ENCODE data around the gene PCYOX1L.

Gene PCYOX1L

DNA sequence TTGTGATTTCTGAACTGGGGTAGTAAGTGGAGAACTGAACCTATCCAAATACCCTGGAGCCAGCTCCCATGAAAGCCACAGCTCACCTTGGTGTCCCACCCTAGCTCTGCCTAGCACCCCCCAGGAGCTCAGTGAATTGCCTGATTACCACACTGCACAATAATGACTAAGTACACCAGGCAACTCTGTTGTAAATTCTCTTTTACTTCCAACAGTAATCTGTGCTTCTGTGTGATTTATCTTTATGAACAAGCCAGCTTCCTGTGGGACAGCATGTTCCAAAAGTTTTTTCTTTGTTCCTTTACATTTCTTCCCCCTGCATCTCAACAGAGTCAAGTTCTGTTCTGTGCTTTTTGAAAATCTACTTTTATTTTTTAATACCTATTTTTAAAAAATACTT lies 34.6 kb upstream of the PCYOX1L start:
- Histone ChIP-seq H3K4me1 (ENCODE audit: low read length) (no peaks in the 10 kb centered on the region), H3K9me3 (ENCODE audit: insufficient read depth, low read length) (no peaks in the 10 kb centered on the region), H3K4me2 (ENCODE audit: low read length) (no peak overlapping the region), H3K4me3 (ENCODE audit: low read length) (no peak overlapping the region), H2AFZ (ENCODE audit: low read depth, low read length) (no peak overlapping the region), H3K36me3 (replicated peaks; ENCODE audit: low read depth, low read length) (no peaks in the 10 kb centered on the region), H3K79me2 (ENCODE audit: low read length) (no peaks in the 10 kb centered on the region), H3K27me3 (ENCODE audit: low read depth, low read length) (no peaks in the 10 kb centered on the region), H4K20me1 (ENCODE audit: insufficient read depth, low read length) (no peaks in the 10 kb centered on the region), H3K9ac (ENCODE audit: low read length) (no peak overlapping the region), H3K27ac (ENCODE audit: low read length) (no peak overlapping the region)
- TF ChIP-seq, protein P1, sequence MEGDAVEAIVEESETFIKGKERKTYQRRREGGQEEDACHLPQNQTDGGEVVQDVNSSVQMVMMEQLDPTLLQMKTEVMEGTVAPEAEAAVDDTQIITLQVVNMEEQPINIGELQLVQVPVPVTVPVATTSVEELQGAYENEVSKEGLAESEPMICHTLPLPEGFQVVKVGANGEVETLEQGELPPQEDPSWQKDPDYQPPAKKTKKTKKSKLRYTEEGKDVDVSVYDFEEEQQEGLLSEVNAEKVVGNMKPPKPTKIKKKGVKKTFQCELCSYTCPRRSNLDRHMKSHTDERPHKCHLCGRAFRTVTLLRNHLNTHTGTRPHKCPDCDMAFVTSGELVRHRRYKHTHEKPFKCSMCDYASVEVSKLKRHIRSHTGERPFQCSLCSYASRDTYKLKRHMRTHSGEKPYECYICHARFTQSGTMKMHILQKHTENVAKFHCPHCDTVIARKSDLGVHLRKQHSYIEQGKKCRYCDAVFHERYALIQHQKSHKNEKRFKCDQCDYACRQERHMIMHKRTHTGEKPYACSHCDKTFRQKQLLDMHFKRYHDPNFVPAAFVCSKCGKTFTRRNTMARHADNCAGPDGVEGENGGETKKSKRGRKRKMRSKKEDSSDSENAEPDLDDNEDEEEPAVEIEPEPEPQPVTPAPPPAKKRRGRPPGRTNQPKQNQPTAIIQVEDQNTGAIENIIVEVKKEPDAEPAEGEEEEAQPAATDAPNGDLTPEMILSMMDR (IDR thresholded peaks at IDR 0.05; ENCODE audit: low read depth, low read length), result no peak
- no peak for TF ChIP-seq EZH2phosphoT487 (IDR thresholded peaks at IDR 0.05; ENCODE audit: low read depth)

DNA sequence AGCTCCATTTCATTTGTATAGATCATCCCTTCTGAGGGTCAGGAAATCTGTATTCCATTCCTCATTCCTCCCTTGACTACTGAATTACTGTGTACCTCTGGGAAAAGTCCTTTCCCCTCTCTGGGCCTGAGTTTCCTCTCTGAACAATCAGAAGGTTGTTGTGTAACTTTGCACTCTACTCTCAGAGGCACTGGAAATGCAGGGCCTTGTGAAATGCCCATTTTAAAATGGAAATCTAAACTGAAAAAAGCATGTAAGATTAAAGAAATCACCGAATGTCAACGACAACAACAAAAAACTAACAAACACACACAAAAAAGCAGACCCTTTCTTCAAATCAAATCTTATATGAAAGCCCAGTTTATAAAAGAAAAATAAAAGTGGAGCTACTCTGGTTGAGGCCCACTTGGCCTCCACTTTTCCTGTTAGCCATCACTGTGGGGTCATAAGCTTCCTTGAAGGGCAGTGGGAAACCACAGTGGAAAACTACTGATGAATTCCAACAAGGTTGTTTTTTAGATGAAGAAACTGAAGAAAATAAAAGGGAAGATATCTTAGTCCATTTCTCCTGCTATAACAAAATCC lies 34.1 kb upstream of the PCYOX1L start:
- H2AFZ ChIP-seq (ENCODE audit: low read depth, low read length), result no peak overlapping the region
- no peaks in the 10 kb centered on the region for H3K9me3 ChIP-seq (ENCODE audit: insufficient read depth, low read length)
- no peak overlapping the region for H3K27ac ChIP-seq (ENCODE audit: low read length)
- H3K9ac ChIP-seq (ENCODE audit: low read length), result no peak overlapping the region
- no peaks in the 10 kb centered on the region for H4K20me1 ChIP-seq (ENCODE audit: insufficient read depth, low read length)
- no peaks in the 10 kb centered on the region for H3K79me2 ChIP-seq (ENCODE audit: low read length)
- TF ChIP-seq, protein P1 (IDR thresholded peaks at IDR 0.05; ENCODE audit: low read depth, low read length), result no peak
- no peak for TF ChIP-seq EZH2phosphoT487 (IDR thresholded peaks at IDR 0.05; ENCODE audit: low read depth)
- no peak overlapping the region for H3K4me2 ChIP-seq (ENCODE audit: low read length)
- no peaks in the 10 kb centered on the region for H3K36me3 ChIP-seq (replicated peaks; ENCODE audit: low read depth, low read length)
- no peaks in the 10 kb centered on the region for H3K27me3 ChIP-seq (ENCODE audit: low read depth, low read length)
- no peak overlapping the region for H3K4me3 ChIP-seq (ENCODE audit: low read length)
- H3K4me1 ChIP-seq (ENCODE audit: low read length), result no peaks in the 10 kb centered on the region

DNA sequence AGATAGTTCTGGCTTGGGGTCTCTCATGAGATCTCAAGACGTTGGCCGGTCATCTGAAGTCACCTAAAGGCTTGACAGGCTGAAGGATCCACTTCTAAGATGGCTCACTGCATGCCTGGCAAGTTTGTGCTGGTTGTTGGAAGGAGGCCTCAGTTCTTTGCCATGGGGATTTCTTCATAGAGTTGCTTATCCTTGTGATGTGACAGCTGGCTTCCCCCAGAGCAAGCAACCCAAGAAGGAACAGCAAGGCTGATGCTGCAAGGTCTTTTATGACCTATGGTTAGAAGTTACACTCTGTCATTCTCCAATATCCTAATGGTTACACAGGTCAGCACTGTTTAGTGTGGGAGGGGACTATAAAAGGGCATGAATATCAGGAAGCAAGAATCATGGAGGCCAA lies 33.2 kb upstream of the PCYOX1L start:
- no peaks in the 10 kb centered on the region for H3K36me3 ChIP-seq (replicated peaks; ENCODE audit: low read depth, low read length)
- no peaks in the 10 kb centered on the region for H3K9me3 ChIP-seq (ENCODE audit: insufficient read depth, low read length)
- H2AFZ ChIP-seq (ENCODE audit: low read depth, low read length), result no peak overlapping the region
- no peak overlapping the region for H3K9ac ChIP-seq (ENCODE audit: low read length)
- no peaks in the 10 kb centered on the region for H4K20me1 ChIP-seq (ENCODE audit: insufficient read depth, low read length)
- no peak overlapping the region for H3K4me2 ChIP-seq (ENCODE audit: low read length)
- H3K4me3 ChIP-seq (ENCODE audit: low read length), result no peak overlapping the region
- H3K79me2 ChIP-seq (ENCODE audit: low read length), result no peaks in the 10 kb centered on the region
- H3K4me1 ChIP-seq (ENCODE audit: low read length), result no peaks in the 10 kb centered on the region
- H3K27me3 ChIP-seq (ENCODE audit: low read depth, low read length), result no peaks in the 10 kb centered on the region
- H3K27ac ChIP-seq (ENCODE audit: low read length), result no peak overlapping the region
- TF ChIP-seq EZH2phosphoT487 (IDR thresholded peaks at IDR 0.05; ENCODE audit: low read depth), result no peak
- TF ChIP-seq, protein P1 (IDR thresholded peaks at IDR 0.05; ENCODE audit: low read depth, low read length), result no peak

GRCh38 chr5:149325166-149325735 lies 32.6 kb upstream of the PCYOX1L start:
- H3K27ac ChIP-seq (ENCODE audit: low read length), result no peak overlapping the region
- no peak overlapping the region for H2AFZ ChIP-seq (ENCODE audit: low read depth, low read length)
- no peak overlapping the region for H3K4me3 ChIP-seq (ENCODE audit: low read length)
- H3K36me3 ChIP-seq (replicated peaks; ENCODE audit: low read depth, low read length), result no peaks in the 10 kb centered on the region
- no peaks in the 10 kb centered on the region for H3K27me3 ChIP-seq (ENCODE audit: low read depth, low read length)
- no peaks in the 10 kb centered on the region for H4K20me1 ChIP-seq (ENCODE audit: insufficient read depth, low read length)
- no peaks in the 10 kb centered on the region for H3K9me3 ChIP-seq (ENCODE audit: insufficient read depth, low read length)
- no peak overlapping the region for H3K9ac ChIP-seq (ENCODE audit: low read length)
- no peaks in the 10 kb centered on the region for H3K4me1 ChIP-seq (ENCODE audit: low read length)
- TF ChIP-seq, protein P1 (IDR thresholded peaks at IDR 0.05; ENCODE audit: low read depth, low read length), result no peak
- no peak for TF ChIP-seq EZH2phosphoT487 (IDR thresholded peaks at IDR 0.05; ENCODE audit: low read depth)
- H3K79me2 ChIP-seq (ENCODE audit: low read length), result no peaks in the 10 kb centered on the region
- no peak overlapping the region for H3K4me2 ChIP-seq (ENCODE audit: low read length)
